ENCODE data around the gene UBE2S.

The UBE2S gene

GRCh38 chr19:55400281-55401087 lies 7.1 kb downstream of the UBE2S start:
- Histone ChIP-seq H3K9ac (no peak overlapping the region), H3K36me3 (ENCODE audit: control insufficient read depth, insufficient read depth, low read length) (no peaks in the 10 kb centered on the region), H2AFZ (no peak overlapping the region), H3K4me1 (no peaks in the 10 kb centered on the region), H3K27me3 (ENCODE audit: control insufficient read depth, insufficient read depth, low read length) (no peaks in the 10 kb centered on the region), H3K9me3 (ENCODE audit: control insufficient read depth, low read length) (no peaks in the 10 kb centered on the region), H3K27ac (no peak overlapping the region), H3K4me3 (ENCODE audit: low read depth, low read length) (no peak overlapping the region), H3K4me2 (ENCODE audit: low read length) (no peak overlapping the region), H3K79me2 (peaks cover 3% of the 10 kb centered on the region)
- TF ChIP-seq CTCF (IDR thresholded peaks at IDR 0.05): no peak

- no peak overlapping the region for H3K4me3 ChIP-seq (ENCODE audit: low read depth, low read length)
- H3K27ac ChIP-seq: no peak overlapping the region
- H2AFZ ChIP-seq: no peak overlapping the region
- no peaks in the 10 kb centered on the region for H3K36me3 ChIP-seq (ENCODE audit: control insufficient read depth, insufficient read depth, low read length)
- no peaks in the 10 kb centered on the region for H3K4me1 ChIP-seq
- no peak overlapping the region for H3K9ac ChIP-seq
- H3K79me2 ChIP-seq: peaks cover 3% of the 10 kb centered on the region
- no peaks in the 10 kb centered on the region for H3K27me3 ChIP-seq (ENCODE audit: control insufficient read depth, insufficient read depth, low read length)
- no peak overlapping the region for H3K4me2 ChIP-seq (ENCODE audit: low read length)
- no peak for TF ChIP-seq CTCF (IDR thresholded peaks at IDR 0.05)
- H3K9me3 ChIP-seq (ENCODE audit: control insufficient read depth, low read length): no peaks in the 10 kb centered on the region
These were observed 9.2 kb downstream of the UBE2S start for GRCh38 chr19:55398200-55398925.

GRCh38 chr19:55392820-55393761 lies 14.5 kb downstream of the UBE2S start:
- Histone ChIP-seq H3K9me3 (ENCODE audit: control insufficient read depth, low read length) (no peaks in the 10 kb centered on the region), H3K4me1 (peaks cover 2% of the 10 kb centered on the region), H3K79me2 (peaks cover 10% of the 10 kb centered on the region), H3K9ac (no peak overlapping the region), H3K27me3 (ENCODE audit: control insufficient read depth, insufficient read depth, low read length) (no peaks in the 10 kb centered on the region), H3K36me3 (ENCODE audit: control insufficient read depth, insufficient read depth, low read length) (no peaks in the 10 kb centered on the region), H3K4me2 (ENCODE audit: low read length) (no peak overlapping the region), H3K4me3 (ENCODE audit: low read depth, low read length) (no peak overlapping the region), H2AFZ (no peak overlapping the region), H3K27ac (no peak overlapping the region)
- no peak for TF ChIP-seq CTCF (IDR thresholded peaks at IDR 0.05)

GRCh38 chr19:55391702-55392615 lies 15.6 kb downstream of the UBE2S start:
- Histone ChIP-seq H3K36me3 (ENCODE audit: control insufficient read depth, insufficient read depth, low read length) (no peaks in the 10 kb centered on the region), H3K9me3 (ENCODE audit: control insufficient read depth, low read length) (no peaks in the 10 kb centered on the region), H3K9ac (no peak overlapping the region), H3K27me3 (ENCODE audit: control insufficient read depth, insufficient read depth, low read length) (no peaks in the 10 kb centered on the region), H3K79me2 (peaks cover 21% of the 10 kb centered on the region), H2AFZ (no peak overlapping the region), H3K27ac (no peak overlapping the region), H3K4me1 (peaks cover 11% of the 10 kb centered on the region), H3K4me3 (ENCODE audit: low read depth, low read length) (no peak overlapping the region), H3K4me2 (ENCODE audit: low read length) (no peak overlapping the region)
- no peak for TF ChIP-seq CTCF (IDR thresholded peaks at IDR 0.05)
